DLD1 (cell line): ENCODE measurements around the gene RAMP1.
"Not testable (repeated sequence)": the region's sequence is repeated elsewhere in the genome, so short reads cannot be mapped to it uniquely, and the experiment has no call there.

Experiments used
- in situ Hi-C: cut with HindIII; loops from 2 replicates; pipeline ENCODE4 v1.10.0; 2017; ENCODE audit warnings: low sequenced_read_pairs

Gene RAMP1

GRCh38 chr2:237941239-237941638, 81.8 kb downstream of the RAMP1 start:
- in situ Hi-C loops, result no loop called here

DNA sequence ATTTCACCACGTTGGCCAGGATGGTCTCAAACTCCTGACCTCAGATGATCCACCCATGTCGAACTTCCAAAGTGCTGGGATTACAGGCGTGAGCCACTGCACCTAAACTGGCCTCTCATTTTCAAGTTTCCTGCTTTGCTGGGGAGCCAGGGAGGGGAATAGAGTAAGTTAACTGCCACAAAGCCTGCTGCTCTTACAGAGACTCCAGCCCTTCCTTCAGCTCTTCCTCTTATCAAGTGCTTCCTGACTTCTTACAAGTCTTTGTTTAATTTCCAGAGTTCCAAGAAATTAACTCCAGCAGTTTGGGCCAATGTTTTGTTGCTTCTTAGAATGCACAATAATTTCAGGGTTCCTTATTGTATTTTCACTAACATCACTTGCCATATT, 83.1 kb downstream of the RAMP1 start:
- in situ Hi-C loops, result no loop called here

DNA sequence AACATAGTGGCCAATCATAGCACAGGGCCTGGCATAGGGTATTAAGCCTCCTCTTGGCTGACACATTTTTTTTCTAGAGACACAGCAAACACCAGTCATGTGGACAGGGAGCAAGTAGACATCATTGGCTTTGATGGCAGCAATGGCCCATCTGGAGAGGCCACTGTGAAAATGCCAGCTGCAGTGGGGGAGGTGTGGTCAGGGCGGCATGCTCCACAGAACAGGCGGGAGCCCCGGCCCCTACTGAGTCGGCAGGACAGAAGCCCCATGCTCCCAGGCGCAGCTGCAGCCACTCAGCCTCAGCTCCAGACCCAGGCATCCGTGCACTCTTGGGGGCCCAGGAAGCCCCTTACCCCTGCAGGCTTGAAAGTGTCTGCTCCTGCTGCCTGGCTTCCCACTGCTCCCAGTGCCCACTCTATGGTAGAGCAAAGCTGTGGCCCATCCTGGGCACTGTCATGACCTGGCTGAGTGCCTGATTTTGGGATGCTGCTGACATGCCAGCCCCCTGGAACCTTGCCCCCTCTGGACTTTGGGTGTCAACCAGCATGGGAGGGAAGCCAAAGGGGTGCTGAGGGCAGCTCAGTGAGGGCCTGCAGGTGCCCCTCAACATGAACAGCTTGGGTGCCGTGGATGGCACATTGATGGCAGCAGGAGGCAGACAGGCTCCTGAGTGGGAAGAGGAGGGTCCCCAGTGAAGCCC, 84.1 kb downstream of the RAMP1 start:
- in situ Hi-C loops, result no loop called here

DNA sequence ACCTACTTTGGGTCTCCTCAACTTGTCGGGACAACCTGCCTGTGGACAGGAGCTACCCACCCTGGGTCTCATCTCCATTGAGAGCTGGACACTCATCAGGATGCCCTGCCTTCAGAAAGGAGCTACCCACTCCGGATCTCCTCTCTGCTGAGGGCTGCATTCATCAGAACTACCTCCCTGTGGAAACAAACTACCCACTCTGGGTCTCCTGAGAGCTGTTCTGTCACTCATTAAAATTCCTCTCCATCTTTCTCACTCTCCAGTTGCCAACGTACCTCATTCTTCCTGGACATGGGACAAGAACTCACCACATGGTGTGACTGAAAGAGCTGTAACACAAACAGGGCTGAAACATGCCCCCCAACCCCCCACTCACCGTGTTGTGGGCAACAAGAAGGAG, 84.9 kb downstream of the RAMP1 start:
- in situ Hi-C loops, result no loop called here

- in situ Hi-C loops, result no loop called here
Observed at GRCh38 chr2:237946423-237946822, 87.0 kb downstream of the RAMP1 start.

DNA sequence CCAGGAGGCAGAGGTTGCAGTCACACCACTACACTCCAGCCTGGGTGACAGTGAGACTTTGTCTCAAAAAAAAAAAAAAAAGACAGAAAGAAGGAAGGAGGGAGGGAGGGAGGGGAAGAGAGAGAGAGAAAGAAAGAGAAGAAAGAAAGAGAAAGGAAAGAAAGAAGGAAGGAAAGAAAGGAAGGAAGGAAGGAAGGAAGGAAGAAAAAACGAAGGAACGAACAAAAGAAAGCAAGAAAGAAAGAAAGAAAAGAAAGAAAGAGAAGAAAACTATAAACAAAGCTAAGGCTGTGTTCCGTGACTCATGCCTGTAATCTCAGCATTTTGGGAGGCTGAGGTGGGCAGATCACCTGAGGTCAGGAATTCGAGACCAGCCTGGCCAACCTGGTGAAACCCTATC, 91.9 kb downstream of the RAMP1 start:
- in situ Hi-C loops, result not testable (repeated sequence)

- in situ Hi-C loops, result no loop called here
Observed at GRCh38 chr2:237951878-237952277, 92.5 kb downstream of the RAMP1 start.

- in situ Hi-C loops, result no loop called here
Observed at GRCh38 chr2:237952851-237953250, 93.4 kb downstream of the RAMP1 start.

- in situ Hi-C loops, result no loop called here
Observed at GRCh38 chr2:237955640-237956401, 96.4 kb downstream of the RAMP1 start.

- in situ Hi-C loops, result no loop called here
Observed at GRCh38 chr2:237956402-237956736, 96.9 kb downstream of the RAMP1 start.

DNA sequence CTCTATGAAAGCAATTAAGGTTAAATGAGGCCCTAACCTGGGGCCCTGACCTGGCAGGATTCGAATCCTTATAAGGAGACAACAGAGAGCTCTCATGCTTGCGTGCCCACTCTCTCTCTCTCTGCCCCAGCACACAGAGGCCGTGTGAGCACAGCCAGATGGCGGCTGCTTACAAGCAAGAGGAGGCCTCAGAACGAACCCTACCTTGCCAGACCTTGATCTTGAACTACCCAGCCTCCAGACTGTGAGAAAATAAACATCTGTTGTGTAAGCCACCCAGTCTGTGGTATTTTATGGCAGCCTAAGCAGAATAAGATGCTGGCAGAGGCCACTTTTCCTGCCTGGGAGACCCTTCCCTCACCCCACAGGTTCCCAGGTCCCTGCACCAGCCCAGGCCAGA, 102.2 kb downstream of the RAMP1 start:
- in situ Hi-C loops, result no loop called here
